A172 (cell line): Measurements from ENCODE around the gene TMEM18. TPM values are rescaled to one million over a fixed set of nuclear protein-coding genes. Genes with fewer than 3 reads are reported as not detected.
"Not testable (repeated sequence)": the region's sequence is repeated elsewhere in the genome, so short reads cannot be mapped to it uniquely, and the experiment has no call there.

Experiments
- DNase-seq: peaks from one replicate; pipeline ENCODE4 v3.0.0-alpha.2; 2015; ENCODE audit warnings: low spot score
- total RNA-seq: library from RNA; depleted of rRNA; stranded (reverse); fragments of >200 nt; shearing (Covaris generic); gene quantifications from 2 replicates; pipeline ENCODE4 v1.2.3, GENCODE V29; 2014

TMEM18 gene
- total RNA-seq, 1 experiment from 2014 or later, result 75.0 TPM

- DNase-seq, result no peak
Measured at GRCh38 chr2:693606-694005, 16.4 kb upstream of the TMEM18 start.

DNA sequence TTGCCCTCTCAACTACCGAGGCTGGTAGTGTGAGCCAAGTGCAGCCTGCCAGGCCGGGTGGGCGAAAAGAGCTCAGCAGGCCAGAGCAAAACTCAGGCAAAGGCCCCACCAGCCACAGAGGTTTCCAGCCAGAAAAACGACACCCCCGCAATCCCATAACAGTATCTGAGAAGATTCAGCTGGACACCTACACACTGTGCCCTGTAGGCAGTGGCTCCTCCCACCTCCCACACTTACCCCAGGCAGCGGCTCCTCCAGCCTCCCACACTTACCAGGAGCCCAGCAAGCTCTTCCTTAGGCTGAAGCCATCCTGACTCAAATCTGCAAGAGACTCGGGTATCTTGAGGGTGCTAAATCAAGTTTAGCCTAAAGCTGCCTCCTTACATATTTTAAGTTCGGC lies 15.6 kb upstream of the TMEM18 start:
- no peak for DNase-seq

DNA sequence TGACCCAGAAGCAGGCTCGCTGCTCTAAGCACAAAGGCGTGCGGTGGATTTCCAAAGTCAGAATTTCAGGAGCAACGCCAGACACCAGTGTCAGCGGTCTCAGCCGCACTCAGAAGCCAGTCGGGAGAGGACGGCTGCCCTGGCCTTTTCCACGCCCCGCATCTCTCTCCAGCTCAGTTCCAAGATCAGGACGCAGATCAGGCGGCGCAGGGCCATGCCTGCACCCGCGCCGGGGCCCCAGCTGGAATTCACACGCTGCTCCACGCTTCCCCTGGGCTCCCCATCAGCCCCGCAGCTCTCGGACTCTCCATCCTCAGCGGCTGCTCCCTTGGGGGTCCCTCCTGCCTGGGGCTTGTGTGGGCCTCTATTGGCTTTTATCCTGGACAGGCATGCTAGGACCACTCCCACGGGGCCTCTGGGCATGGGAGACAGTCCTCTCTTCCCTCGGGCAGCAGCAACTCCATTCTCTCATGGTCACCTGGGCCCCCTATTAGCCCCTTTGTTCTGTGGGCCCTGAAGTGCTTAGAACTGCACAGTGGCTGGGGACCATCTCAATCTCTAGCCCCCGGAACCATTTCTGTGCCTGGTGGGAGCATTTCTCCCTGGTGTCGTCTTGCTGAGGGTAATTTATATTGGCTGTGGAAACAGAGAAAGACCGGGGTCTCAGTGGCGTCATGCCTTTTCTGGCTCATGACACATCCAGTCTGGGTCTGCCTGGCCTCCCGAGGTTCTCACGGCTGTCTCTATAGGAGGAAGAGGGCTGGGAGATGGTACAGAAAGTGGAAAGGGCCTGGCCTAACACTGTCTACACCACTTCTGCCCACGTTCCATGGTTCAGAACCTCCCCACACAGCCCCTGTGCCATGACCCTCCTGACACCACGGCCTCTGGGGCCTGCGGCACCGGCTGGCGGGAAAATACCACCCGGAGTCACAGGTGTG lies 14.9 kb upstream of the TMEM18 start:
- DNase-seq, result no peak

DNA sequence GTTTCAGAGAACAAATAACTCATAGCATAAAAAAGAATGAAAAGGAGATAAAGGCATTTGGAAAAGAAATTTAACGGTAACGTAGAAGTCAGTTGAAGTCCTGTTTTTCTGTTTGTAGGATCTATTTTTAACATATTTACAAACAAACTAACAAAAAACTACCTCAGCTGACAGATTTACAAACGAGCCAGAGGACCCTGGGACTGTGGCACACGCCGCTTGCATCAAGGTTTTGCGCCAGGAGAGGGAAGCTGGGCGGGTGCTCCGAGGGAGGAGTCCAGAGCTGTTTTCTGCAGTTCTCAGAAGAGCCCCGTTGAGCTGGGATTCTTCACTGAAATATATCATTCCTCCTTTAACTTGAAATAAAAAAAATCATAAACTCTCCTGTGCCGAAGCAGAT lies 13.6 kb upstream of the TMEM18 start:
- no peak for DNase-seq

GRCh38 chr2:689877-690510 lies 12.8 kb upstream of the TMEM18 start:
- DNase-seq, result no peak

GRCh38 chr2:689237-689636 lies 12.0 kb upstream of the TMEM18 start:
- no peak for DNase-seq

DNA sequence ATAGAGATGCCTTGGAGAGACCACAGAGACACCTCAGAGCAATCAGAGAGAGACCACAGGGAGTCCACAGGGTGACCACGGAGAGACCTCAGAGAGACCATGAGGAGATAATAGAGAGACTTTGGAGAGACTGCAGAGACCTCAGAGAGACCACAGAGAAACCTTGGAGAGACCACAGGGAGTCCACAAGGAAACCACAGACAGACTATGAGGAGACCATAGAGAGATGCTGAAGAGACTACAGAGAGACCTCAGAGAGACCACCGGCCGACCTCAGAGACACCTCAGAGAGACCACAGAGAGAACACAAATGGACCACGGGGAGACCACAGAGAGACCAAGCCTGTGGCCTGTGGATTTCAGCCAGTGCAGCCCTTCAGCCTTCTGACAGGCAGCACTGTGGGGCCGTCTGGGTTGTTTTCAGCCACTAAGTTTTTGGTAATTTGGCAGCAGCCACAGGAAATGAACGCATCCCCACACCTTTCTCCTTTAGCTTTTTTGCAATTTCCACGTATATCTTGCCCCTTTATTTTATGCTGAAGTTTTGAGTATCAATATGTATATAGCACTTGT lies 11.4 kb upstream of the TMEM18 start:
- no peak for DNase-seq

DNA sequence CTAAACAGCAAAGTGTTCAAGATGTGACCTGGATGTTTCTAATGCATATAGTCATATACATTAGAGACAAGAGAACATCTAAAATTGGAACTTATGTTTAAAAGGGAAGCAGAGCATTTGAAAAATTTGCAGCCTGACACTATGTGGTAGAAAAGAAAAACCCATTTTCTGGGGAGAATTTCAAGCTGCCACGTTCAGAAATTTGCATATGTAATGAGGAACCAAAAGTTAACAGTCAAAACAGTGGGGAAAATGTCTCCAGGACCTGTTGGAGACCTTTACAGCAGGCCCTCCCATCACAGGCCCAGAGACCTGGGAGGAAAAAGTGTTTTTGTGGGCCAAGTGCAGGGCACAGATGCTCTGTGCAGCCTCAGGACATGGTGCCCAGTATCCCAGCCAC lies 8.2 kb upstream of the TMEM18 start:
- DNase-seq, result no peak

- not testable (repeated sequence) for DNase-seq
Measured at GRCh38 chr2:684913-685312, 7.7 kb upstream of the TMEM18 start.

GRCh38 chr2:682226-682625 lies 5.0 kb upstream of the TMEM18 start:
- no peak for DNase-seq

- DNase-seq, result no peak
Measured at GRCh38 chr2:681312-681711, 4.1 kb upstream of the TMEM18 start.

GRCh38 chr2:680496-680895 lies 3.3 kb upstream of the TMEM18 start:
- DNase-seq, result no peak

GRCh38 chr2:678964-679363 lies 1.8 kb upstream of the TMEM18 start:
- no peak for DNase-seq

GRCh38 chr2:677959-678550 lies 849 bp upstream of the TMEM18 start:
- DNase-seq, result no peak

DNA sequence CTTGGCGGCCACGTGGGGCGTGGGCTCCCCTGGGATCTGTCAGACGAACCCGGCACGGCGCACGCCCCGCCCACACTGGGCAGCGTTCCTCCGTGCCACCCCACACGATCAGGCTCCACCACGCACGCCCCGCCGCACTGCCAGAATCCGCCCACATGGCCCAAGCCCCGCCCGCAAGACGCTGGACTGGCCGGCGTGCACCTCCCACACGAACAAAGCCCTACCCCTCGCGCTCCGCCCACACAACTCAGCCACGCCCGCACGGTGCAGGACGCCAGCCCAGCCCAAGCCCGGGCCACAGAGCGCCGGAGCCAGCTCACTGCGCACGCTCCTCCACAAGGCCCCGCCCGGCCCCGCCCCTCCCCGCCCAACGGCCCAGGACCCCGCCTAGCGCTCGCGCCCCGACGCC lies 555 bp downstream of the TMEM18 start:
- peak; percentile 94 for DNase-seq

GRCh38 chr2:675982-676646 lies 1.1 kb downstream of the TMEM18 start:
- peak; percentile 88 for DNase-seq

GRCh38 chr2:675460-675859 lies 1.7 kb downstream of the TMEM18 start:
- no peak for DNase-seq

- DNase-seq, result no peak
Measured at GRCh38 chr2:675051-675450, 2.2 kb downstream of the TMEM18 start.

DNA sequence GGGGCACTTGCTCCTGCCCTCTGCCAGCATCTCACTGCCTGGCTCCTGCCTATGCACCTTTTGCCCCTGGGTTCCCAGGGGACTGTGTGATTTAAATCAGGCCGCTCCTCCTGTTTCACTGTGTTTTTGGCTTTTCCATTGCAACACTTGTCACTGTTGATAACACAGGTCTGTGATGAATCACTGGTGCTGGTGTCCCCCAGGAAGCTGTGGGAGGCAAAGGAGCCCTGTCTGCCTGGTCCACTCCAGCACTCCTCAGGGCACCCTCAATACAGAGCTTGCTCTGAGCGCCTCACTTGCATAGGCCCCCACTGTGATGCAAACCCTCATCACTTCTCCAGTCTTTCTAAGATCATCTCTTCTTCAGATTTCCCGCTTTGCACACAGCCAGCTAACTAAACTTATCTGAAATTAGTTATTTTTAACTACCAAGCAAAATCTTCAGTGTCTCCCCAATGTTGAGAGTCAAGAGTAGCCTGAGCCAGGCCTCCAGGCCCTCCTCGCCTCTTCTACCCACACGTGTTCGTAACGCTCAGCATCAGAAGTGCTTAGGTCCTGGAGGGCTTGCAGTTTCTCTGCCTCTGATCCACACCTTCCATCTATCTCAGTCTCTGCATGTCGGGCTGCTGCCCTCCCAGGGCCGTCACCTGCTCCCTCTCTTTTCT lies 2.8 kb downstream of the TMEM18 start:
- peak; percentile 11 for DNase-seq

GRCh38 chr2:673615-674320 lies 3.4 kb downstream of the TMEM18 start:
- DNase-seq, result peak; percentile 39

DNA sequence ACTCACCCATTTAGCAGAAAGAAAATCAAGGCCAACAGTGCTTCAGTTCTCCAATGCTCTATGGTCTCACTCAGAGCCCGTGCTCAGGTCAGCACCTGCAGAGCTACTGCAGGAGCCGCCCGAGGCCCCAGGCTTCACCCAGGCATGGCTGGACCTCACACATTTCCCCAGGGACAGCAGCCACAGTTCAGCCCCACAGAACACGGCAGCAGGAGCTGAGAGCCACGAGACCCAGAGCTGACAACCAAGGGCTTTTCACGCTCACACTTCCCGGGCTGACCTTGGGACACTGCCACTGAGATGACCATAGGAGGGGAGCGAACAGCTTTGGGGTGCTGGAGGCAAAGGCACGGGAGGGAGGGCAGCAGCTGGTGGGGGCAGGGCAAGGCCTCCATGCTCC lies 4.2 kb downstream of the TMEM18 start:
- no peak for DNase-seq
